SK-N-MC (cell line): ENCODE measurements around the gene AKR1B1.

Experiments
- EZH2 ChIP-seq: fragments of 200-600 bp; sonication (generic); IDR thresholded peaks from one replicate; pipeline ENCODE4 v1.6.1; 2017; ENCODE audit warnings: antibody characterized with exemption
- FOXP2 ChIP-seq: optimal IDR thresholded peaks from 2 replicates; pipeline ENCODE3; 2011; ENCODE audit warnings: mild to moderate bottlenecking, moderate library complexity; ENCODE audit not compliant: insufficient read depth; ENCODE audit errors: extremely low read length, control extremely low read depth
- POLR2AphosphoS5 ChIP-seq: IDR thresholded peaks from 2 replicates; pipeline ENCODE4 v1.6.1; 2012; ENCODE audit warnings: mild to moderate bottlenecking, low read depth, low read length, borderline replicate concordance

DNA sequence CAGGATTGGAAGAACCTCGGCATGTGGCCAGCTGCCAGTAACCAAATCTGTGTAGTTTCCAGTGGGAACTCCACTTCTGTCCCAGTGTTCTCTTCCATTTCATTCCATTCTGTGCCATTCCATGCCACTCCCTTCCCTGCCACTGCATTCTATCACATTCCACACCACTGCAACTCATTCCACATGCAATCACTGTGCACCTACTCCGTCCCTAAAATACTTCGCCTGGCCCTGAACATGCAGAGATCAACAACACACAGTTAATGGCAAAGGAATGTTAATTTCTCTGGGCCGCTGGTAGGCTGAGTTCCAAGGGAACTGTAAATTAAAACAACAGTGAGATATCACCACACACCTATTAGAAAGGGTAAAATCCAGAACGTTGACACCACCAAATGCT lies 64.8 kb downstream of the AKR1B1 start:
- TF ChIP-seq POLR2AphosphoS5 = no peak
- TF ChIP-seq EZH2 = no peak
- no peak for TF ChIP-seq FOXP2
